Kidney capillary endothelial cell (primary cell): ENCODE measurements around the gene SFT2D1.

Source experiments
- DNase-seq: peaks from one replicate; pipeline ENCODE4 v3.0.0-alpha.2; 2018; ENCODE audit warnings: low spot score

Gene SFT2D1

GRCh38 chr6:166333172-166333995 lies 9.0 kb downstream of the SFT2D1 start:
- DNase-seq: no peak

GRCh38 chr6:166331503-166332415 lies 10.6 kb downstream of the SFT2D1 start:
- DNase-seq: no peak

- DNase-seq: no peak
Measured at GRCh38 chr6:166330612-166331011, 11.7 kb downstream of the SFT2D1 start.

- no peak for DNase-seq
Measured at GRCh38 chr6:166325383-166326042, 16.8 kb downstream of the SFT2D1 start.

GRCh38 chr6:166323395-166323794 lies 18.9 kb downstream of the SFT2D1 start:
- DNase-seq: no peak

GRCh38 chr6:166318649-166319600 lies 23.4 kb downstream of the SFT2D1 start:
- DNase-seq: no peak

- no peak for DNase-seq
Measured at GRCh38 chr6:166318227-166318626, 24.1 kb downstream of the SFT2D1 start.

GRCh38 chr6:166317261-166318212 lies 24.8 kb downstream of the SFT2D1 start:
- DNase-seq: no peak

GRCh38 chr6:166315436-166315835 lies 26.9 kb downstream of the SFT2D1 start:
- no peak for DNase-seq

GRCh38 chr6:166314454-166314853 lies 27.9 kb downstream of the SFT2D1 start:
- DNase-seq: no peak

- no peak for DNase-seq
Measured at GRCh38 chr6:166313255-166314070, 28.9 kb downstream of the SFT2D1 start.

GRCh38 chr6:166312832-166313231 lies 29.5 kb downstream of the SFT2D1 start:
- no peak for DNase-seq

- no peak for DNase-seq
Measured at GRCh38 chr6:166310634-166311033, 31.7 kb downstream of the SFT2D1 start.

- no peak for DNase-seq
Measured at GRCh38 chr6:166309977-166310376, 32.4 kb downstream of the SFT2D1 start.

GRCh38 chr6:166308769-166309589 lies 33.4 kb downstream of the SFT2D1 start:
- no peak for DNase-seq

GRCh38 chr6:166308033-166308768 lies 34.1 kb downstream of the SFT2D1 start, which contains the start of gene PRR18:
TSS of gene PRR18 (minus strand) at chr6:166308392. CDS start at chr6:166308142, 250 bp downstream.
- DNase-seq: no peak
